ENCODE measurements around the gene PRPF18.

The PRPF18 gene

GRCh38 chr10:13669182-13669855, 82.6 kb downstream of the PRPF18 start:
- DNase-seq (ENCODE audit: low read depth), result no peak

- no peak for DNase-seq (ENCODE audit: low read depth)
These were observed 83.1 kb downstream of the PRPF18 start for GRCh38 chr10:13669901-13670300.

- no peak for DNase-seq (ENCODE audit: low read depth)
These were observed 83.5 kb downstream of the PRPF18 start for GRCh38 chr10:13670311-13670710.

- DNase-seq (ENCODE audit: low read depth), result no peak
These were observed 85.1 kb downstream of the PRPF18 start for GRCh38 chr10:13671904-13672303.

- DNase-seq (ENCODE audit: low read depth), result no peak
These were observed 85.8 kb downstream of the PRPF18 start for GRCh38 chr10:13672548-13672947.

- DNase-seq (ENCODE audit: low read depth), result no peak
These were observed 86.4 kb downstream of the PRPF18 start for GRCh38 chr10:13673156-13673555.

- no peak for DNase-seq (ENCODE audit: low read depth)
These were observed 88.2 kb downstream of the PRPF18 start for GRCh38 chr10:13674645-13675588.

- DNase-seq (ENCODE audit: low read depth), result no peak
These were observed 91.5 kb downstream of the PRPF18 start for GRCh38 chr10:13678101-13678843.

All from HS-5 (cell line).